Psoas muscle (tissue), 8 donors: ENCODE measurements around the gene TMEM50B. TPM values are rescaled to one million over a fixed set of nuclear protein-coding genes. Genes with fewer than 3 reads are reported as not detected.
A peak's percentile ranks its signal among the peaks of the same experiment; 100 is the strongest.

Source experiments
- ATAC-seq, 4 donors: fragments of 200-7000 bp; cut with Tn5 transposase; one replicate each; pipeline ENCODE4 v1.9.1; 2020; ENCODE audit warnings: moderate library complexity in 3 of 4, mild to moderate bottlenecking in 2 of 4
- DNase-seq, 2 donors: peaks; one replicate each; pipeline ENCODE4 v3.0.0-alpha.2; 2020
- H3K27ac ChIP-seq: fragments of 200-600 bp; one replicate; pipeline ENCODE4 v1.8.0; 2022
- H3K27me3 ChIP-seq, 3 donors: fragments of 200-600 bp in 1 of 3; one replicate each; pipeline versions ENCODE4 v1.6.1 to v1.8.0; 2013 to 2022; ENCODE audit warnings: low read length in 2 of 3, mild to moderate bottlenecking in 2 of 3, moderate library complexity in 1 of 3; ENCODE audit not compliant: insufficient read depth in 3 of 3
- H3K36me3 ChIP-seq, 2 donors: fragments of 200-600 bp in 1 of 2; one replicate each; pipeline versions ENCODE4 v1.6.1 to v1.8.0; 2013 to 2022; ENCODE audit warnings: low read depth in 1 of 2, mild to moderate bottlenecking in 1 of 2, moderate library complexity in 1 of 2; ENCODE audit not compliant: insufficient read depth in 1 of 2
- H3K4me1 ChIP-seq: fragments of 200-600 bp; one replicate; pipeline ENCODE4 v1.8.0; 2022
- H3K4me3 ChIP-seq: fragments of 200-600 bp; one replicate; pipeline ENCODE4 v1.8.0; 2022; ENCODE audit warnings: mild to moderate bottlenecking
- H3K9me3 ChIP-seq: fragments of 200-600 bp; one replicate; pipeline ENCODE4 v1.8.0; 2022
- WGBS, 3 donors: extraction: QIAGEN DNeasy Blood & Tissue Kit; methylation state at CpG; one replicate each; pipeline versions ENCODE4 v1.1.6 to v1.1.7; 2013; 5-methylcytosine and 5-hydroxymethylcytosine counted together
- intact Hi-C, 2 donors: fragments of 100-400 bp; cut with DNase I; formaldehyde crosslinking; loops; one replicate each; pipeline versions ENCODE4 v1.11.0 to v1.14.2; 2022
- polyA plus RNA-seq, 3 donors: library from polyadenylated mRNA; stranded (reverse); fragments of 200-250 nt; gene quantifications; one replicate each; pipeline ENCODE4 v1.2.3, GENCODE V29; 2013
- total RNA-seq, 4 donors: library from RNA; stranded (reverse); fragmentation: NEBNext Ultra II Directional in 2 of 4; extraction: Animal tissue kit (Norgen Biotek cat#: 25700) in 2 of 4; gene quantifications; one replicate each; pipeline versions ENCODE4 v1.2.1 to v1.2.4, GENCODE V29; 2021 to 2023
- TF ChIP-seq, protein P1 (sequence below): fragments of 200-600 bp; IDR thresholded peaks from one replicate; pipeline ENCODE4 v1.8.0; 2022; ENCODE audit warnings: antibody characterized with exemption
- donor health status: healthy with polysubstance abuse.
- donor health status: DM: no; HTN: no; CAD: no; lungs with moderate emphysema.
- donor health status: Bipolar disorder and iron deficiency.
- donor health status: healthy.
- donor health status: DM: yes; HTN: yes; CAD: no.
- donor health status: DM: no; HTN: no; CAD: no.
- donor health status: DM: no; HTN: no; CAD: no.
- donor health status: DM: yes; HTN: yes; CAD: no.

TMEM50B gene
- total and polyA plus RNA-seq, 7 donors, result 16.0 to 42.6 (median 20.9) TPM

DNA sequence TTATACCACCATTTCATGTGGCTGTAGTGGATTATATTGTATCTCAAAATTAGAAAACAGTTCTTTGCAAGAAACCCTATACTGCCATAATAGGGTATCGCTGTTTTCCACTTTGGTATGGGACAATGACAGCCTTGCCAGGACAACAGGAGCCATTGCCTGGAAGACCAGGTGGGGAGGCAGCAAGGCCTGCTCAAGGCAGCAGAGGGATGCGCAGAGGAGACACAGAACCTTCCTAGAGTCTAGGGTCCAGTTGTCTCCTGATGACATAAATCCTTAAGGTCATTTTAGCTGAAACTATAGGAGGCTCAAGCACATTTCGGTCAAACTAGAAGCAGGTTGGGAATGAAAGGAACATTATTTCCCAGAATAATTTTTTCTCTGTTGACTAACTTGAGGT, 48.9 kb downstream of the TMEM50B start:
- no peak overlapping the region for H3K4me3 ChIP-seq
- H3K36me3 ChIP-seq, result peaks cover 5 to 97% of the 10 kb centered on the region in 2 donors
- TF ChIP-seq, protein P1, sequence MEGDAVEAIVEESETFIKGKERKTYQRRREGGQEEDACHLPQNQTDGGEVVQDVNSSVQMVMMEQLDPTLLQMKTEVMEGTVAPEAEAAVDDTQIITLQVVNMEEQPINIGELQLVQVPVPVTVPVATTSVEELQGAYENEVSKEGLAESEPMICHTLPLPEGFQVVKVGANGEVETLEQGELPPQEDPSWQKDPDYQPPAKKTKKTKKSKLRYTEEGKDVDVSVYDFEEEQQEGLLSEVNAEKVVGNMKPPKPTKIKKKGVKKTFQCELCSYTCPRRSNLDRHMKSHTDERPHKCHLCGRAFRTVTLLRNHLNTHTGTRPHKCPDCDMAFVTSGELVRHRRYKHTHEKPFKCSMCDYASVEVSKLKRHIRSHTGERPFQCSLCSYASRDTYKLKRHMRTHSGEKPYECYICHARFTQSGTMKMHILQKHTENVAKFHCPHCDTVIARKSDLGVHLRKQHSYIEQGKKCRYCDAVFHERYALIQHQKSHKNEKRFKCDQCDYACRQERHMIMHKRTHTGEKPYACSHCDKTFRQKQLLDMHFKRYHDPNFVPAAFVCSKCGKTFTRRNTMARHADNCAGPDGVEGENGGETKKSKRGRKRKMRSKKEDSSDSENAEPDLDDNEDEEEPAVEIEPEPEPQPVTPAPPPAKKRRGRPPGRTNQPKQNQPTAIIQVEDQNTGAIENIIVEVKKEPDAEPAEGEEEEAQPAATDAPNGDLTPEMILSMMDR, result no peak
- no peak overlapping the region for H3K27ac ChIP-seq
- H3K4me1 ChIP-seq, result peaks cover 12% of the 10 kb centered on the region
- WGBS, 3 donors, result 76 to 100% (median 97%) methylated on average over 3 of the region's 3 CpGs
- ATAC-seq (no peak), DNase-seq (no peak)
- intact Hi-C loops, result no loop called here
- no peaks in the 10 kb centered on the region for H3K27me3 ChIP-seq
- no peaks in the 10 kb centered on the region for H3K9me3 ChIP-seq

DNA sequence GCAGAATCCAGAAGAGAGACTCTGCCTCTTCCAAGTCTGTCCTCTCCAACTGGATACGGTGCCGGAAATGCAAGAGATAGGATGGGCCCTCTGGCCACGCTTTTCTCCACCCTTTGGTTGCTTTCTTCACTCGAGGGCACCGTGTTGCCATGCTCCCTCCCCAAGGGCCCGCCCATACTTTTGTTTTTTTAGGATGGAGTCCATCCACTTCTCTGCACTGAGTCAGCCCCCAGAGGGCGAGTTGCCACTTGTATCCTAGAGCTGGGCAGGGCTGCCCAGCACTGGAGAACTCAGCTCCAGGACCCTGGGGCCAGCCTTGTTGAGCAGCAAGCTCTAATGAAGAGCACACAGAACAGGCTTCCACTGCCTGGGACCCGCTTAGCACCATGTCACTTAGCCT, 51.1 kb downstream of the TMEM50B start:
- Histone ChIP-seq H3K27me3 (no peaks in the 10 kb centered on the region), H3K36me3 (peaks cover 5 to 99% of the 10 kb centered on the region in 2 donors), H3K4me3 (no peak overlapping the region), H3K27ac (no peak overlapping the region), H3K4me1 (no peaks in the 10 kb centered on the region), H3K9me3 (no peaks in the 10 kb centered on the region)
- intact Hi-C loops, result no loop called here
- DNase-seq (no peak), ATAC-seq (peak in 1 of 4 donors; percentile 16)
- TF ChIP-seq, protein P1, result no peak
- WGBS, 3 donors, result 80 to 86% (median 83%) methylated on average over 8 of the region's 8 CpGs

DNA sequence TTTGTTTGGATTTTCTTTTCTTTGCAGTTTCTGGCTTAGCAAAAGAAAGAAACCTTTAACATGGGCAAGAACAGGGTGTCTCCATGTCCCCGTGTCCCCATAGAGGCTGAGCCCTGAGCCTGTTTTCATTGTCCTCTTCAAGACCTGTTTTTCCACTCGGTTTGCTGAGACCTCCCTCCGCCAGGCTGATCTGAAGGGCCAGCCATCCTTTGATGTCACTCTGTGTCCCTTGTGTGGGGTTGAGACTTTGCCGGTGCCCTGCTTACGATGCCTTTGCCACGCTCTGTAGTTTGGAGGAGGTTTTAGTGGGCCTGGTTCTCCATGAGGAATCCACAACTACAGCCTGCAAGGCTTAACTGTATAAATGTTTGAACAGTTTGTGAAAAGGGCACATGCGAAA, 52.7 kb downstream of the TMEM50B start:
- Histone ChIP-seq H3K27me3 (no peaks in the 10 kb centered on the region), H3K36me3 (peaks cover 1 to 94% of the 10 kb centered on the region in 2 donors), H3K4me1 (no peaks in the 10 kb centered on the region), H3K9me3 (no peaks in the 10 kb centered on the region), H3K4me3 (no peak overlapping the region), H3K27ac (no peak overlapping the region)
- 80 to 90% (median 82%) methylated on average over 7 of the region's 7 CpGs for WGBS, 3 donors
- ATAC-seq (no peak), DNase-seq (no peak)
- intact Hi-C loops, result no loop called here
- TF ChIP-seq, protein P1, result no peak

DNA sequence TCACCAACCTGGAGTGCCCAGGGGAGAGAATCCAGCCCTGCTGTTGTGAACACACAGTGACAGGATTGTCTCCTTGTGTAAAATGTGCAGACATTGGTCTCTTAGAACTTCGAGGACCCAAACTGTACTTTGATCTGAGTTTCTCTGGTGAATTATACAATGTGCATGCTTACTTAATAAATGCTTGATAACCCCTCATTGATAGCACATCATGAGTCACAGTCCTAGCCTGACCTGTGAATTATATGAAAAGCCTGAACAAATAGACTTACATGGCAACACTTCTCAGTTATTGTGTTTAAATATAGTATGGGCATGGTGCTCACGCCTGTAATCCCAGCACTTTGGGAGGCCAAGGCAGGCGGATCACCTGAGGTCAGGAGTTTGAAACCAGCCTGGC, 53.9 kb downstream of the TMEM50B start:
- H3K27ac ChIP-seq, result no peak overlapping the region
- intact Hi-C loops, result no loop called here
- ATAC-seq (no peak), DNase-seq (no peak)
- no peak overlapping the region for H3K4me3 ChIP-seq
- no peaks in the 10 kb centered on the region for H3K9me3 ChIP-seq
- 88 to 98% (median 93%) methylated on average over 3 of the region's 3 CpGs for WGBS, 3 donors
- H3K36me3 ChIP-seq, result peaks cover 0 to 94% of the 10 kb centered on the region in 2 donors
- no peaks in the 10 kb centered on the region for H3K4me1 ChIP-seq
- no peaks in the 10 kb centered on the region for H3K27me3 ChIP-seq
- TF ChIP-seq, protein P1, result no peak

DNA sequence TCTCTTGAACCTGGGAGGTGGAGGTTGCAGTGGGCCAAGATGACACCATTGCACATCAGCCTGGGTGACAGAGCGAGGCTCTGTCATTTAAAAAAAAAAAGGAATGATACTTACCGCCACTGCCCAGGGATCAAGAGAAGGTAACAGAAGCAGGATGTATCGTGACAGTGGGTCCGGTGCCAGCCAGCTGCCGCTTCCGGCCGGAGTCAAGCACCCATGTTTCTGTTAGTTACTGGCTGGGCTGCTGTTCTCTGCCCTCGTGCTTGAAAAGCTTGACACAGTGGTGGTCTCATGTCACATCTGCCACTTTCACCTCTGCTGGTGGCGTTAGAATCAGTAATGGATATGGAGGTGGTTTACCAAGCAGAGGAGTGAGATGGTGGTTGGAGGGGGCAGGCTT, 55.6 kb downstream of the TMEM50B start:
- TF ChIP-seq, protein P1, result no peak
- Histone ChIP-seq H3K9me3 (no peaks in the 10 kb centered on the region), H3K4me1 (no peaks in the 10 kb centered on the region), H3K4me3 (no peak overlapping the region), H3K27ac (no peak overlapping the region), H3K27me3 (no peaks in the 10 kb centered on the region), H3K36me3 (peaks cover 0 to 90% of the 10 kb centered on the region in 2 donors)
- WGBS, 3 donors, result 82 to 84% (median 82%) methylated on average over 9 of the region's 9 CpGs
- no peak for ATAC-seq
- no peak for DNase-seq
- intact Hi-C loops, result no loop called here
